HCT116 (cell line): ENCODE measurements around the gene MIER2. TPM values are rescaled to one million over a fixed set of nuclear protein-coding genes. Genes with fewer than 3 reads are reported as not detected.
A peak's percentile ranks its signal among the peaks of the same experiment; 100 is the strongest.

Source experiments
- ATAC-seq: fragments of 200-7000 bp; cut with Tn5 transposase; 2 replicates; pipeline ENCODE4 v1.9.1; 2020; ENCODE audit warnings: mild to moderate bottlenecking, moderate library complexity
- BruUV-seq: library from RNA; stranded (reverse); fragments of 400-500 nt; replicated peaks from 2 replicates; lab custom pipeline; 2021; lab: Mats Ljungman, UMichigan
- CTCF ChIA-PET: fragments of 300-600 bp; sonication (Branson Sonifier 250); formaldehyde crosslinking; loops from one replicate; lab custom pipeline; 2021; ENCODE audit warnings: antibody characterized with exemption; lab: Charles Lee
- POLR2A ChIA-PET: fragments of 300-600, 350-600 bp; sonication (Branson Sonifier 250); formaldehyde crosslinking; loops from one replicate; lab custom pipeline; 2021; ENCODE audit warnings: antibody characterized with exemption; lab: Charles Lee
- RAD21 ChIA-PET, 2 experiments: fragments of 300-600 bp; sonication (Branson Sonifier 250); formaldehyde crosslinking; loops; one replicate each; lab custom pipeline; 2023; ENCODE audit warnings: low total read pairs in 2 of 2; ENCODE audit not compliant: uncharacterized antibody in 2 of 2, unreplicated experiment in 2 of 2, low non-redundant PET in 1 of 2; lab: Charles Lee
- DNase-seq: peaks from one replicate; pipeline ENCODE4 v3.0.0-alpha.2; 2010; ENCODE audit warnings: low read depth, low spot score
- H2AFZ ChIP-seq: fragments of 200-600 bp; shearing (Covaris generic), sonication (generic); 2 replicates; pipeline ENCODE4 v1.6.1; 2017; ENCODE audit warnings: low read depth, mixed run types, mixed read lengths, antibody characterized with exemption, low read length; ENCODE audit not compliant: poor library complexity, severe bottlenecking
- H3K27ac ChIP-seq: 2 replicates; pipeline ENCODE4 v1.5.1; 2012; ENCODE audit warnings: low read depth, low read length
- H3K27me3 ChIP-seq: fragments of 200-600 bp; sonication (generic); 2 replicates; pipeline ENCODE4 v1.6.1; 2016; ENCODE audit warnings: mixed run types, low read length, mixed read lengths; ENCODE audit not compliant: insufficient read depth
- H3K36me3 ChIP-seq, 2 experiments: fragments of 200-500 bp in 1 of 2; fragments of 200-600 bp in 1 of 2; sonication (Bioruptor generic) in 1 of 2; sonication (generic) in 1 of 2; 2 replicates each; pipeline versions ENCODE4 v1.5.1 to v1.6.1; 2014 to 2016; ENCODE audit warnings: low read length in 2 of 2, inconsistent platforms in 1 of 2, mixed read lengths in 1 of 2, mixed run types in 1 of 2; ENCODE audit not compliant: insufficient read depth in 2 of 2, control insufficient read depth in 1 of 2
- H3K4me1 ChIP-seq, 2 experiments: fragments of 200-600 bp in 1 of 2; sonication (generic) in 1 of 2; 2 replicates each; pipeline versions ENCODE4 v1.5.1 to v1.6.1; 2012 to 2017; ENCODE audit warnings: low read length in 2 of 2, inconsistent platforms in 1 of 2, mild to moderate bottlenecking in 1 of 2, mixed read lengths in 1 of 2, mixed run types in 1 of 2, moderate library complexity in 1 of 2; ENCODE audit not compliant: insufficient read depth in 2 of 2, control insufficient read depth in 1 of 2
- H3K4me2 ChIP-seq: fragments of 200-600 bp; sonication (generic); 2 replicates; pipeline ENCODE4 v1.6.1; 2017; ENCODE audit warnings: mixed run types, low read length, mixed read lengths
- H3K4me3 ChIP-seq, 2 experiments: fragments of 200-600 bp in 1 of 2; sonication (generic) in 1 of 2; replicated peaks in 1 of 2; 2 replicates each; pipeline ENCODE4 v1.5.1; 2011 to 2016; ENCODE audit warnings: low read length in 2 of 2, control low read depth in 1 of 2, low read depth in 1 of 2, mild to moderate bottlenecking in 1 of 2, mixed read lengths in 1 of 2, mixed run types in 1 of 2
- H3K79me2 ChIP-seq: fragments of 200-600 bp; sonication (generic); 2 replicates; pipeline ENCODE4 v1.6.1; 2017; ENCODE audit warnings: mild to moderate bottlenecking, mixed run types, low read length, moderate library complexity, mixed read lengths; ENCODE audit not compliant: insufficient read depth
- H3K9ac ChIP-seq: fragments of 200-600 bp; sonication (generic); 2 replicates; pipeline ENCODE4 v1.6.1; 2016; ENCODE audit warnings: low read length, mixed read lengths
- H3K9me2 ChIP-seq: fragments of 200-600 bp; sonication (generic), shearing (Covaris generic); 2 replicates; pipeline ENCODE4 v1.6.1; 2017; ENCODE audit warnings: mixed run types, mild to moderate bottlenecking, moderate library complexity; ENCODE audit not compliant: insufficient read depth
- H3K9me3 ChIP-seq, 2 experiments: fragments of 200-500 bp in 1 of 2; fragments of 200-600 bp in 1 of 2; sonication (Bioruptor generic) in 1 of 2; sonication (generic) in 1 of 2; 2 replicates each; pipeline ENCODE4 v1.6.1; 2014 to 2017; ENCODE audit warnings: low read length in 2 of 2, mixed read lengths in 2 of 2, inconsistent platforms in 1 of 2, low read depth in 1 of 2, mild to moderate bottlenecking in 1 of 2, mixed run types in 1 of 2, moderate library complexity in 1 of 2; ENCODE audit not compliant: control insufficient read depth in 1 of 2, insufficient read depth in 1 of 2
- H4K20me1 ChIP-seq: fragments of 200-600 bp; sonication (generic), shearing (Covaris generic); 2 replicates; pipeline ENCODE4 v1.6.1; 2017; ENCODE audit warnings: mixed run types, mild to moderate bottlenecking, moderate library complexity; ENCODE audit not compliant: insufficient read depth
- ATF3 ChIP-seq: IDR thresholded peaks from 2 replicates; pipeline ENCODE4 v1.6.1; 2012
- CBX3 ChIP-seq: IDR thresholded peaks from 2 replicates; pipeline ENCODE4 v1.6.1; 2012; ENCODE audit warnings: low read depth
- CEBPB ChIP-seq: IDR thresholded peaks from 2 replicates; pipeline ENCODE4 v1.6.1; 2012; ENCODE audit warnings: low read depth
- CTCF ChIP-seq, 3 experiments: fragments of 200-600 bp in 1 of 3; sonication (generic) in 1 of 3; IDR thresholded peaks in 2 of 3; conservative IDR thresholded peaks in 1 of 3; 2 replicates each; pipeline ENCODE4 v1.5.1; 2012 to 2017; ENCODE audit warnings: low read depth in 2 of 3, low read length in 2 of 3, antibody characterized with exemption in 1 of 3, borderline replicate concordance in 1 of 3, control low read depth in 1 of 3, mild to moderate bottlenecking in 1 of 3, mixed read lengths in 1 of 3, mixed run types in 1 of 3, moderate library complexity in 1 of 3; ENCODE audit not compliant: insufficient read depth in 1 of 3
- ELF1 ChIP-seq: IDR thresholded peaks from 2 replicates; pipeline ENCODE4 v1.6.1; 2012; ENCODE audit warnings: low read depth, borderline replicate concordance
- EZH2 ChIP-seq: fragments of 200-600 bp; sonication (generic); IDR thresholded peaks from 2 replicates; pipeline ENCODE4 v1.6.1; 2017; ENCODE audit warnings: antibody characterized with exemption, mixed run types
- EZH2phosphoT487 ChIP-seq: fragments of 200-600 bp; IDR thresholded peaks from 2 replicates; pipeline ENCODE4 v1.6.1; 2018; ENCODE audit warnings: antibody characterized with exemption, borderline replicate concordance
- POLR2A ChIP-seq: IDR thresholded peaks from 2 replicates; pipeline ENCODE4 v1.7.0; 2011; ENCODE audit warnings: borderline replicate concordance; ENCODE audit not compliant: insufficient read depth, insufficient read length; ENCODE audit errors: extremely low read depth
- POLR2AphosphoS5 ChIP-seq: IDR thresholded peaks from 2 replicates; pipeline ENCODE4 v1.6.1; 2011; ENCODE audit warnings: mild to moderate bottlenecking, low read depth, low read length, moderate library complexity
- REST ChIP-seq: IDR thresholded peaks from 2 replicates; pipeline ENCODE4 v1.6.1; 2012; ENCODE audit warnings: low read depth
- SIN3A ChIP-seq: IDR thresholded peaks from 2 replicates; pipeline ENCODE4 v1.6.1; 2012; ENCODE audit warnings: low read depth
- SP1 ChIP-seq: IDR thresholded peaks from 2 replicates; pipeline ENCODE4 v1.6.1; 2012; ENCODE audit warnings: low read depth
- SRF ChIP-seq: IDR thresholded peaks from 2 replicates; pipeline ENCODE4 v1.6.1; 2012; ENCODE audit warnings: low read depth
- TCF7L2 ChIP-seq: IDR thresholded peaks from 2 replicates; pipeline ENCODE4 v1.7.0; 2011; ENCODE audit warnings: borderline replicate concordance, inconsistent platforms; ENCODE audit not compliant: insufficient read depth, insufficient read length; ENCODE audit errors: extremely low read depth
- YY1 ChIP-seq: IDR thresholded peaks from 2 replicates; pipeline ENCODE4 v1.6.1; 2011; ENCODE audit warnings: low read length, low read depth, moderate library complexity, mild to moderate bottlenecking; ENCODE audit not compliant: insufficient replicate concordance; ENCODE audit errors: extremely low read depth
- intact Hi-C: fragments of 100-400 bp; cut with micrococcal nuclease; formaldehyde crosslinking; loops from 2 replicates; pipeline ENCODE4 v1.10.0; 2022
- total RNA-seq: library from RNA; stranded (reverse); gene quantifications from one replicate; pipeline ENCODE4 v1.2.1, GENCODE V29; 2021; ENCODE audit not compliant: unreplicated experiment

MIER2 gene
- total RNA-seq, 1 experiment from 2014 or later, result 41.5 TPM

GRCh38 chr19:345320-345879 is 804 bp upstream of the MIER2 start:
- intact Hi-C loops, result no loop called here
- peaks cover 38% of the 10 kb centered on the region for H3K79me2 ChIP-seq
- H3K27ac ChIP-seq, result peak overlapping the region; percentile 37; the same call in 1 of the 2 replicates
- TF ChIP-seq CTCF (IDR thresholded peaks at IDR 0.05 in 2 of 3, conservative IDR thresholded peaks at IDR 0.05 in 1 of 3; ENCODE audit: borderline replicate concordance in 1 of 3, insufficient read depth in 1 of 3, low read depth in 2 of 3, low read length in 2 of 3) (no peak), CBX3 (no peak), SRF (no peak), YY1 (no peak), SP1 (no peak), CEBPB (no peak), ELF1 (no peak), REST (no peak), EZH2phosphoT487 (no peak), POLR2AphosphoS5 (no peak), TCF7L2 (no peak), ATF3 (no peak), SIN3A (no peak), EZH2 (no peak), POLR2A (no peak)
- H3K9me2 ChIP-seq, result no peaks in the 10 kb centered on the region
- no peaks in the 10 kb centered on the region for H3K27me3 ChIP-seq
- H3K4me1 ChIP-seq, result peaks cover 17 to 26% of the 10 kb centered on the region in 2 experiments
- peak overlapping the region; percentile 48; the same call in 1 of the 2 replicates for H3K4me2 ChIP-seq
- ChIA-PET RAD21 (no interaction called here), POLR2A (no interaction called here), CTCF (no interaction called here)
- BruUV-seq, result TSS peak; percentile 77
- no peak overlapping the region for H2AFZ ChIP-seq
- DNase-seq (no peak), ATAC-seq (no peak)
- no peak overlapping the region for H3K4me3 ChIP-seq
- peaks cover 0 to 11% of the 10 kb centered on the region in 2 experiments; a peak in 1 of 4 replicates for H3K36me3 ChIP-seq
- H4K20me1 ChIP-seq, result no peaks in the 10 kb centered on the region
- H3K9ac ChIP-seq, result no peak overlapping the region
- no peaks in the 10 kb centered on the region; a peak in 1 of 4 replicates for H3K9me3 ChIP-seq
